HG03066 (cell line): Measurements from ENCODE around the gene ARHGAP10.

Source experiments
- ATAC-seq: cut with Tn5 transposase; IDR thresholded peaks from one replicate; pipeline ENCODE4 v1.9.1; 2021; ENCODE audit warnings: low read depth; ENCODE audit not compliant: unreplicated experiment

Gene ARHGAP10

DNA sequence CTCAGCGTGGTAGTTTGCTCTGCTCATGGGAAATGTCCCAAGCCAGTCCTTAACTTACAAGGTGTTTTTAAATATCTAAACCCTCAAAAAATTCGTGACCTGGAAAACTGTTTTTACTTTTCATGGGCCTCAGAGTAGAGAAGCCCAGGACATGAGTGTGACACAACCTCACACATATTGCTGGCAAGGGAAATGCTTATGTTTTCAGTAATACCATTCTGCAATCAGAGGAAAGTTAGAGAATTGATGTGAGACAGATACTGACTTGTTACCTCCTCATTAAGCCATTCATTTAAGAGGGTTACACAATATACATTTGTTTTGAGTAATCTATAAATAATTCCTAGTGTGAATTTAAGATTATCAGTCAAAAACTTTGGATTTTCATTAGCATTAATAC, 209.5 kb downstream of the ARHGAP10 start:
- no peak for ATAC-seq

DNA sequence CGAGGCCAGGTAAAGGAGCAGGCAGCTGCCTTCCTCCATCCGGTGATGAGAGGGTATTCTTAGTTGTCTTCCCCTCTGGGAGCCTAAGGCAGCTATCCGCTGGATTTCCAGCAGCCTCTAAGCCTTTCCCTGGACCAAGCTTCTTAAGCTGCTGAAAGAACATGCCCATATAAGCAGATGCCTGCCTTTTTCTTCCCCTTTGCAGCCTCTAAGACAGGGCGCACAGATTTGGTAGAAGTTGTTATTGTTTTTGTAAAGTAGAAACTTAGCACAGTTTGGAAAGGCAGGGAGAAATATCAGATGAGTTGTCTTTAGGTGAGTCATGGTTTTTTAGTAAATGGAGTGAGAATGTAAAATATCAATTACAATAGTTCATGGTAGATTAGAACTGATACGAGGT, 210.8 kb downstream of the ARHGAP10 start:
- peak; percentile 22 for ATAC-seq

DNA sequence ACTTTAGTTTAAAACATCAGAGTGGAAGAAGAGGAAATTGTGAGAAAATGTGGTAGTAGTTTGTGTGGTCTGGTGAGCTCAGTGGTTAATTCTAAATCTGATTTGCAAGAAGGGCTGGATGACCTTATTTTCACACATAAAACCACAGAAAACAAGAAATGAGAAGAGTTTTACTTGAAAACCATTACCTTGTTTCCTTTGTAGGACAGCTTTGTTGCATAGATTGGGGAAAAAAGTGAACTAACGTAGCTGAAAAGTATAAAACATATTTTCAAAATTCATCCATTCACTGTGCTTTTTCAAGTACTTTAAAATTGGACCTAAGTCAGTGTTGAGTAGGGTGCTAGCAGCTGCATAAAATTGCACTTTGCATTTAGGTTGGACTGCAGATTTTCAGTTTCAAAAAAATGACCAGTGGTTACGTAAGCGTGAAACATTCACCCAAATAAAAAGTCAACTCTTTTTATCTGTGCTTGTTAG, 211.3 kb downstream of the ARHGAP10 start:
- ATAC-seq = peak; percentile 96

DNA sequence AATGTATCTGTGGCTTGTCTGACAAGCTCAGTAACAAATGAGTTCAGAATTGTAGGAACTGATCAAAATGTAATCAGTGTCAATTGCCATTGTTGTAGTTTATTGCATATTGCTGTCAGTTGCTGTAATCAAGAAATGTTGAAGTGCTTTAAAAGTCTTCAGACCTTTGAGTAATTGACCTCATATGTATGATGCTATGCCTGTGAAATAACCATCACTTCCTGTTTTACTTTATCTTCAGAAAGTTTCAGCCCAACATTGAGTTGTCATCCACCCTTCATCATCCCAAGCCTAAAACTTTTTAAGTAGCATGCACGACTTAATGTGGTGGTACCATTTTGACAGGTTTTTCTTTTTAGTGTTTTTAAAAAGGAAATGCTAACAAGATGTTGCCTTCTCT, 212.4 kb downstream of the ARHGAP10 start:
- ATAC-seq = peak; percentile 38

DNA sequence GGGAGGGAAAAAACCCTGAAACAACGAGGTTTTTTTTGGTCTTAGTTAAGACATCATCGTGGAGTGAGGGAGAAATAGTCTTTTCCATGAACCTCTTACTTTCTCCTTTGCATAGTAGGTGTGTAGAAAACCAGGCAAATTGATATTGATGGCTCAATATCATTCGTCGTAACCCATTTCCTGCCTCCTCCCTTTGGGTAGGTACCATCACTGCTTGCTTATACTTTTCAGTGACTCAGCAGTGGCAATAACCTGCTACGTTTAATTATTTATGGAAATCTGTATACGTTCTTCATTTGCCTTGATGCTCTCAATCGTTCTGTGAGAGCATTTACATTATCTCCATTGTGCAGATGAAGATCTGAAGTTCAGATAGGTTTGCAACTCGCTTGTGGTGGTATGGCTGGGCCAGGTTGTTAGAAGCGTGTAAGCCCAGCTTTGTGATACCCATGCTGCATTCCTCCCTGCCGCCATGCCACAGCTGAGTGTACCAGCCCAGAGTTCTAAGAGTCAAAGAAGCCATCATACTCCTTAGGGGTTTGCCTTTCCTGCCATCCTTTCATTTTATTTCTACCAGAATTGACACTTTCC, 212.9 kb downstream of the ARHGAP10 start:
- no peak for ATAC-seq

DNA sequence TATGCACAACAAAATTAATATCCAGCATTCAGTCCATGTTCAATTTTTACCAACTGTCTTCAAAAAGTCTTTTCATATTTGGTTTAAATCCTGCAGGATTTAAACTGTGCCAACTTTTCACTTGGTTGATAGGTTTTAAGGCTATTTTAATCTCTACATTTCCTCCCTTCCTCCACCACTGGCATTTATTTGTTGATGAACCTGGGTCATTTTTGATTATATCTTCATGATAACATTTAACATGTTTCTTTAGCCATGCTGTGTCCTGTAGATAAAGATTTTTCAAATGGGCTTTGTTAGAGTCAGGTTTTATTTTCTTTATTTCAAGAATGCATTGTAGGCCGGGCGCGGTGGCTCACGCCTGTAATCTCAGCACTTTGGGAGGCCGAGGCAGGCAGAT, 216.4 kb downstream of the ARHGAP10 start:
- no peak for ATAC-seq

DNA sequence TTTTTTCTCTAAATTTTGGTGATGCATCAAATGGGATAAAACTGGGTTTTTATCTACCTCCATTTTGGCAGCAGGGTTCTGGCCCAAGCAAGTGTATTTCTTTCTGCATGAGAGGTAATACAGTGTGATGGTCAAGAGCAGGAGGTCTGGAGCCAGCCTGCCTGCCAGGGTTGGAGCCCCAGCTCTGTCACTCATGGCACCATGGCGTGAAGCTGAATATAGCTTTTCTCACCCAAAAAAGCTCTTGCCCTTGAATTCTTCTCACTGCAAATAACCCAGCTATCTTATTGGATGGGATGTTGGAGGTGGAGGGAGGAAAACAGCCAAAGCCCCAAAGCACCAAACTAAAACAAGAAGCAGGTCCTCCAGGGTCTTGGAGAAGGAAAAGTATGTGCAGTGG, 218.4 kb downstream of the ARHGAP10 start:
- ATAC-seq = no peak

DNA sequence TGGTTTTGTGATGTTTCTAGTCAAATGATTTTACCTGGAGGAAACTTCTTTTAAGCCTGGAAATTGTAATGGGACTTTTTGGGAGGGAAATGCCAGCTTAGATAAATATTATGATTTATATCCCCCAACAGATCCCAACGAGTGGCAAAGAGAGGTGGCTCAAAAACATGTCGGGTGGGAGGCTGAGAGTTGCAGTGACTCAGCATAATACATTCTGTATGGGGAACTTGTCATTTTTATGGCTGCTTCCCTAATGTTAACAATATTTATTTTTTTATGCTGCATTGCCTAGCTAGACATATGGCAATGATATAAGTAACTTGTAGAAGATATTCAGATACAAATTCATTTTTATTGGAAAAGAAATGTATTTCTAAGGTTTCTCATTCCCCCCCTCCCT, 219.0 kb downstream of the ARHGAP10 start:
- ATAC-seq = no peak

DNA sequence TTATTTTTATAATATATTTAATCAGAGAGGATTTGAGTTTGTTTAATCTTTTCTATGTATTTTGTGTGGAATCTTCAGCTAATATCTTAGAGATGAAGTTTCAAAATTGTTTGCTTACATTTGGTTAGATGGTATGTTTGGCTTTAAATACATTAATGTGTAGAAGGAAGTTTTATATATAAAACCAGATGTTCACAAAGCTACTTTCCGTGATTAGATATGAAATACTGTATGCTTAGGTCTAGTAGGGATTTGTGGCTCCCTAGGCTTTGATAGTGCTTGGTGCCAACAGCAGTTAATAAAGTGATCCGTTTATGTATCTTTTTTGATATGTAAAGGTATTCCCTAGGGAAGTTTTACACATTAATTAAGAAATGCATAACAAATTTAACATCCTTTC, 223.0 kb downstream of the ARHGAP10 start:
- ATAC-seq = no peak

DNA sequence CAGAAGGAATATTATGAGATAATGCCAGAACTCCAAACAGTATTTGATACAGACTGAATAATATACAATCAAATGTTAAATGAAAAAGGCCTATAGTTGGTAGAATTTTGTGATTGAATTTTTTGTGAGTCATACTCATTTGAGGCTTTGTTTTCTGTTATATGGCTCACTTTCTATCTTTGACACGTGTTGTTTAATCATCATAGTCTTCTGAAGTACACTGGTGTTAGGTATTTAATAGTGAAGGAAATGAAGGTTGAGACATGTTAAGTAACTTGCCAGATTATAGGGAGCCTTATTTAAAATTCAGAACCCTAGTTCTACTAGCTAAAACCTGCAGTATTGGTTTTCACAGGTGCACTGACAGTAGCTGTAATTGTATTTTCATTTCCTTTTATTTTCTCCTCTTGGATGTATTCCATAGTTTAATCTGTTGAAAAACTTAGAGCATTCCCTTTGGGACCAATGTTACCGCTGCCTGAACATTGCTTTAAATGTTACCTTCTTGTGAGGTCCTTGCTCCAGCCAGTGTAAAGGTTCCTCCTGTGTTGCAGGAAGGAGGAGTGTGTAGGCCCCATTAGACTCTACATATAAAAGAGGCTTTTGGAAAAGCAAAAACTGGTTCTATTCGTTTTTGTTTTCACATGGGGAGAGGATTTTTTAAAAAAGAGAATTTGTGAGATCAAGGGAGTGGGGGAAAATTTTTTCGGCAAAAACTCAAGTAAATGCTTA, 224.1 kb downstream of the ARHGAP10 start:
- no peak for ATAC-seq

DNA sequence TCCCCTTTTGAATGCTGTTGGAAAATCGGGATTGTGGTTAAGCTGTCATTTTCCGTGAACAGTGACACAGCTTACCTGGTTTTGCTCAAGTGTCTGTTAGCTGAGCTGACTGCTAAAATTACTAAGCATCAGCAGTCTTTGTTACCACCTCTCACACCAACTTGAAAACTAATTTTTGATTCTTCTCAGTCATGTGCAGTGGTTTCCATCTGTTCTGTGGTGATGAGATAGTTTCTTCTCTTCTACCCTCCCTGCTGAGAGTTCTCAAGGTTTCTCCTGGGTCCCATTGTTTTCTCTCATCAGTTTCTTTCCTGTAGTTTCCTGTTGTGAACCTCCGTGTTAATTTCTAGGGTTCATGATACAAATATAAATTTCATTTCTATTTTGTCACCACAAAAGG, 225.6 kb downstream of the ARHGAP10 start:
- ATAC-seq = no peak

DNA sequence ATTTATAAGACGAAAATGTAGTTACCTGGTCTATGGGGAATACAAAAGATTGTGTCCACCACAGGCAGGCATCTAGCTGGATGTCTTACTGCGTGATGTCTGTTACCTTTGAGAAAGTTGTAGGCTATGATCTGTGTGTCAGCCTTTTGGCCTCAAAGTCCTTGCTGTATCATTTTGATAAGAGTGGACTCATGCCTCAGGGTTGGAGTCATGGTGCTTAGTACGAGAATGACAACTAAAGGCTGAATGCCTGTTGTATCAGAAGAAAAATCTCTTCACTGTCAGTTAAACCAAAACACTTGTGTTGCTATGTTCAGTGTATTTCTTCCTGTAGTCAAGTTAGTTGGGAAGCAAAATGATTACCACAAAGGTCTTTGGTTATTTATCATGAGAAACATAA, 226.2 kb downstream of the ARHGAP10 start:
- no peak for ATAC-seq

DNA sequence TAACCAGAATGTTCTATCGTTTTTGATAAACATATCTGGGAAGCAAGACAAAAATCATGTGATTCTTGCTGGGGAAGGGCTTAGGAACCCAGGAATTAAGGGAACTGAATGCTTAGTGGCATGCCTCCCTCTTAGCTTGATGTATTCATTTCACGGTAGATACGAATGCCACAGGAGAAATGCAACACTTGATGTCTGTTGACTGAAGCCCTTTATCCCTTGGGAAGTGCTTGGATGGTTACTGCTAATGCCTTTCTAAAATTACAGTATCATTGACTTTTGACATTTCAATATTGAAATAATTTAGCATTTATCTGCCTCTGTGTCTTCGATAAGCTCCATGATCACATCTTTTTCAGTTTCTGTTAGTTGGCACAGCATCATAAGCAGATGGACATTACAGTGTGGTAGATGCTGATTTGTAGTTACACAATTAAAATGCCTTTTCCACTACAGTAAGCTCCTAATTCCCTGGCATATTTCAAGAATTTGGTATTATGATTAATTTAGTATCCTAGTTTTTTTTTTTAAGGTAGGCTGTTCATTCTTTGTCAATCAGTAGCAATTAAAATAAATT, 226.7 kb downstream of the ARHGAP10 start:
- no peak for ATAC-seq

DNA sequence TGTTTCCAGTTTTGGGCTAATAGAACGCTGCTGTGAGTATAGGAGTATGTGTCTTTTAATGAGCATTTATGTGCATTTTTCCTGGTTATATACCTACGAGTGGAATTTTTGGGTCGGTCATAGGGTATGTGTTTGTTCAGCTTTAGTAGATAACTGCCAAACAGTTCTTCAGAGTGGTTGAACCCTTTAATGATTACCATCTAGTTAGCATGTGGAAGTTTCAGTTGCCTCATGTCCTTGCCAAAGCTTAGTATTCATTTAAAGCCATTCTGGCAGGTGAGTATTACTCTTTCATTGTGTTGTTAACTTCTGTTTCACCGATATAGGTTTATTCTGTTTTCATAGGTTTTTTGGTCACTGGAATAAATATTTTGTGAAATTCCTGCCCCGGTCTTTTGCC, 229.1 kb downstream of the ARHGAP10 start:
- peak; percentile 72 for ATAC-seq

DNA sequence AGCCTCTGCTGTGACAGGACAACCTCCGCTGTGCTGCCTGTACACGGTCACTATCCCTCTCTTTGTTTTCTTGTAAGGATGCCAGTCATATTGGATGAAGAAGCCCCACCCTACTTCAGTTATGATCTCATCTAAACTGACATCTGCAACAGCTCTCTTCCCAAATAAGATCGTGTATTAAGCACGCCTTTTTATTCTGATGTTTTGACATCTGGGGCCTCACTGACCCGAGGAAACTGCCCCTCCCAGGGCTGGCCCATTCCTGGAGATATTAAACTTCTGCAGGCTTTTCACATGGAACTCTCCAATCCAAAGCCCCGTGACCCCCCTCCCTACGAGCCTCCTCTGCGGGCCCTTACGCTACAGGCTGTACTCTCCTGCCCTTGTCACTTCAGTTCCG, 232.0 kb downstream of the ARHGAP10 start:
- no peak for ATAC-seq

DNA sequence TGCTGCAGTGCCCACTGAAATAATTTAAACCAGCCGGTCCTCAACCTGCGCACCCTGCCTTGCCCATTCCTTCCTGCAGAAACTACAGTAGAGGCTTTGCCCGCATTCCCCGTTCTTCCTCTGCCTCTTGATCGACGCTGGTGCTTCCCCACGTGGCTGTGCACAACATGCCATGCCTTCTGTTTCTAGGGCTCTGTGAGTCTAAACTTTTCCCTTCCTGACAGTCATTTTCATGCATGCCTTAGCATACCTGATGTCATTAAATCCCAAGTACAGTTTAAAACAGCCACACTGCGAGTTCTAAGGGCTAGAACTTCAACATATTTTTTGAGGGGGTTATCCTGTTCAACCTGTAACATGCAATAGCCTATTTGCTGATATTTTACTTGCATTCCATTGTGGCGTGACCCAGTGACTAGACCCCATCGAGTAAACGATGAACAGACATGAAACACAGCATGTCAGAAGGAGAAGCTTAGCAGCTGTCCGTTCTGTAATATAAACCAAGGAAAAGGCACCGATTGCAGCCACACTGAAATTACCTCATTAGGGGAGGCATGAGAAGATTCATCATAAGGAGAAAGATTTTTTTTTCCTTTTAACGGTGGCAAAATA, 232.5 kb downstream of the ARHGAP10 start:
- ATAC-seq = no peak

DNA sequence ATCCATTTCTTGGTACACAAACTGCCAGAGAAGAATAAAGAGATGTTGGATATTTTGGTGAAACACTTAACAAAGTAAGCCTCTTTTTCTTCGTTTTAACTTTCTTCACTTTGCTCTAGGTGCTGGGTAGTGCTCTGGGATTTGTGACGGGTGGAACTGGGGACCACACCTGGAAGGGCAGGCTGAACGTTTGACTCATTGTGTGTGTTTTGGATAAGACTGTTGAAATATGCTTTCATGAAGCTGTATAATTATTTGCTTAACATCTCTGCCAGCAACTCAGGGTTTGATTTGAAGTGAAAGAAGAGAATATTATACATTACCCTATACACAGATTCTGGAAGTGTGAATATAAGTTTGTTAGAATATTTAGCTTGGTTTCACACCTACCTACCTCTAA, 233.2 kb downstream of the ARHGAP10 start:
- no peak for ATAC-seq

DNA sequence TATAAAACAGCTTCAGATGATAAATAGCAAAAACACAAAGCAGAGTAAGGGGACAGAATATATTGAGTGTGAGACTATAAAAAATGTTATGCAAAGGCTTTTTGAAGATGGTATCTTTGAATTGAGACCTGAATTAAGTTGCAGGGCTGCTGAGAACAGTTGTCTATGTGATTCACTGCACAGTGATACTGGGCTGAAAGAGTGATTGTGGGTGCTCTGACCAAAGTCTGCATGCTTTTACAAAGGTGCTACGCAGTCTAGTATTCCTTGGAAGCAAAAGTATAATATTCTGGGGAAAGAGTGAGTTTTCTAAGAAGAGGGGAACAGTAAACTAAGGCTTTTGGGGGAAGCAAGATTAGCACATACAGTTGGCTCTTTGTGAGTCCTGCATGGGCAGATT, 234.0 kb downstream of the ARHGAP10 start:
- ATAC-seq = no peak

DNA sequence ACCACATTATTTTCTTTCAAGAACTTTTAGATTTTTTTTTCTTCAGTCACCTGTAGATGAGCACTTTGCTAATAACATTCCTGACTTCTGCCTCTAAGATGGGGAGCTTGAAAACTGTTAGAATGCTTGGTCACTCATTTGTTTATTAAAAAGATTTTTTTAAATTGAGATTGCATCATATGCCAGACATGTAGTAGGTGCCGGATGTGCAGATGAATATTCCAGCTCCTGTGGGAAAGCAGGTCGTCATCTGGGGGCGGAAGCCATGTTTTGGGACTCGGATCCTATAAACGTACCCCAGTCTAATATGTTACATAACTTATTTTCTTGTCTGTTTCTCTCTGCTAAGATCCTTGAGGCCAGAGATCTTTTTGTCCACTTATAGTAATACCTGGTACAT, 236.8 kb downstream of the ARHGAP10 start:
- no peak for ATAC-seq

DNA sequence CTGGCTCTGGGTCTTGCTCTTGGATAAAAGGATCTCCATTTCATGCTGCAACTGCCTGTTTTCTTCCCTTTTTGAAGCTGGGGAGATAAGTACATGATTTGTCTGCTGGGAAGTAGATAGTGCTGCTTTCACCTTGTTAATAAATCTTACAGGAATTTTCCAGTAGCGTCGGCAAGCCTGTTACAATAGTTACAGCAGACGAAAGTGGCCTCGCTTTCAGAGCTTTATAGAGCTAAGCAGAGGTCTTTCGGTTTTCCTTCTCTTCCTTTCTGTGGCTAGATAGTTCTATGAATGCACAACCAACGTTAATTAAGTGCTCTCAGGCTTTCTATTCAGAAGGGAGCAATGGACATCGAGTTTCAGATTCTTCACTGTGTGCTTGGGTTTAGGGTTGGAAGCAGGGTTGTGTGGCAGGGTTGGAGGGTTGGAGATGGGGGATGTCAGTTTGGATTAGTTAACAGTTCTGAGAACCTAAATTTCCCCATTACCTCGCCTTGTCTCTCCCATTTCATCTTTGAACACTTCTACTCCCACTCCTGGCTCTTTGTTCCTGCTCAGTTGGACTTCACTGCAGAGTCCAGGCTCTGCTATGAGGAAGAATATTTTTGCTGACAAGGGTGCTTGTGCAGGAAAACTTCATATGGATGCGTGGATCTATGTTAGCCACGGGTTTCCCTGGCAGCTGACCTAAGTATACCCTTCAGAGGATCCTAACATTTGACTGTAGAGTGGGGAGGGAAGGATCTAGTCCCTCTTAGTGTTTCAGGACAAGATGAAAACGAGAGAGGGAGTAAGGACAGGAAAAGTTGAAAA, 237.9 kb downstream of the ARHGAP10 start:
- ATAC-seq = peak; percentile 57

DNA sequence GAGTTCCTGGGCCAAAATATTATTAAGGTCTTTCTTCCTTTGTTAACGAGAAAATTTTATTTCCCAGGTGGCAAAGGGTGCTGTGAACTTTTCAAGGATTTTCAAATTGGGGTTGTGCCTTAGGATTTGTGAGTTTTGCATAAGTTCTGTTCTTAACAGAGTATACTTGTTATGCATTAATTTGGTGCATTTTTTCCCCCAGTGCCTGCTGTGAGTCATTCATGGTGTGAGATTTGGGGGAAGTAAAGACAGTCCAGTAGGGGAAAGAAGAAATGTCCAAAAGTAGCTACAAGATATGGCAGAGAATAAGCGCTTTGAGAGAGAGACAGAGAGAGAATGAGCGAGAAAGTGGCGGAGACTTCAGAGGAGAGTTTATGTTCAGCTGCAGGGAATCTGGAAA, 239.2 kb downstream of the ARHGAP10 start:
- ATAC-seq = no peak
